ENCODE results near the gene PRR3. TPM values are rescaled to one million over a fixed set of nuclear protein-coding genes. Genes with fewer than 3 reads are reported as not detected.

The PRR3 gene, protein sequence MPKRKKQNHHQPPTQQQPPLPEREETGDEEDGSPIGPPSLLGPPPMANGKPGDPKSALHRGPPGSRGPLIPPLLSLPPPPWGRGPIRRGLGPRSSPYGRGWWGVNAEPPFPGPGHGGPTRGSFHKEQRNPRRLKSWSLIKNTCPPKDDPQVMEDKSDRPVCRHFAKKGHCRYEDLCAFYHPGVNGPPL
- 15.3 to 16.8 TPM (median 16.2 TPM) in 5 replicates for total RNA-seq (2022; extraction: Qiagen RNA extraction; ENCODE audit: low read depth)

DNA sequence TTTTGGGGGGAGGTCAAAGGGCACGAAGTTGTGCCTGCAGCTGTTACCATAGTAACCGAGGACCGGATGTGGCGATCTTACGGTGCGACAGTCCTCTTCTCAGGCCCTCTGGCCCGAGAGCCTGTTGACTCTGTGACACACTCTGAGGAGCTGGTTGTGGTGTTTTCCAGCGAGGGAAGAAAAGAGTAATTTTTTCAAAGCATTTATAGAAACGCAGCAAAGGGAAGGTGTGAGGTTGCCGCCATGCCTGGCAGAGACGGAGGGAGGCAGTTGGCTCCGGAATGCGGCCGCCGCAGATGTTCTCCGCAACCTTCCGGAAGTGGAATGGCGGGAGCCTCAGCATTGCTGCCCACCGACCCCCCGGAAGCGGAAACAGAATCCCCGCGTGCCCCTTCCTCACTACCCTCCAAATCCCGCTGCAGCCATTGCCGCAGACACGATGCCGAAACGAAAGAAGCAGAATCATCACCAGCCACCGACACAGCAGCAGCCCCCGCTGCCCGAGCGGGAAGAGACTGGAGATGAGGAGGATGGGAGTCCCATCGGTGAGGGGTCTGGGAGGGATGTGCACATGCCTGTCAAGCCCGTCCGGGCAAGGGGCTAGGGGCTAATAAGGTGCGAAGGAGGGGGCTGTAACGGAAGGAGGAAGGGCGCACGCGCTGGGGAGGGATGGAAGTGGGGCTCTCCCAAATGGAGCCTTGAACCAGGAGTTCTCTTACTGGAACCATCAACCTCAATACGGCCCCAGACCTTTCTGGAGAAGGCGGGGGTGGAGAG is at the start of gene PRR3:
PRR3 (plus strand) TSS at position 390 of the 777 bp plus-strand sequence; CDS start at position 440, 50 bp downstream.

DNA sequence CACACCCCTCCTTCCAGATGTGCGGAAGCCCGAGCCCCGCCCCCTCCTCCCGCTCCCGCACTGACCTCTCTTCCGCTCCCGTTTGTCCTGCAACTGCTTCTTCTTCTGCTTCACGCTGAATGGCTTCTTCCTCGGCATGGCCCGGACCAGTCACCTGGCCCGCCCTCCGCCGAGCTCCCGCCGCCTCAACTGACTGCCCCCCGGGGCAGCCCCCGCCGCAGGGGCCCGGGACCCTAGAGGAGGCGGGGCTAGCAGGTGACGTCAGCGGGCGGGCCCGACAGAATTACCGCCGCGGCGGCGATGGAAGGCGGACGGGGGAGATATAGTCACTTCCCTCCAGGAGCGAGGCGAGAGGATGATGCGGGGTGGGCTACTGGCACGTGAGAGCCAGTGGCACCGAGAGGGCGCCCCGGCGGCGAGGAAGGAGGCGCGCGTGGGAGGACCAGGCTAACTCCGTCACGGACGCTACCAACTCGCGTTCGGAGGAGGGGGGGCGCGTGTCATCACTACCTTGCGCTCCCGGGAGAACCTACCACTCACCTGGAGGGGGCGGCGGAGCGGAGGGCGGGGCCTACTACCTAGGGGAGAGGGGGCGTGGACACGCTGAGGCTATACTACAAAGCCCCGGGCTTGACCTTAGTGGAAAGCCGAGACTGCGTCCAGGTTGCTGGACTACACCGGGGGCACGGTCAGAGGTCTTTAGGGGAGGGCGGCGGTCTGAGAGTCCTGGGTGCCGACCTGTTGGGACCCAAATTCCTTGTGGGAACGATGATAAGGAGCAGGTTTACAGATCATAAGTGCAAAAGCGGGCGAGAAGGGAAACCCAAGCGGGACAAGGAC is 809 bp upstream of the PRR3 start, which contains the start of gene GNL1:
GNL1 (minus strand) TSS at position 424 of the 840 bp plus-strand sequence; CDS start at position 138, 286 bp downstream.

DNA sequence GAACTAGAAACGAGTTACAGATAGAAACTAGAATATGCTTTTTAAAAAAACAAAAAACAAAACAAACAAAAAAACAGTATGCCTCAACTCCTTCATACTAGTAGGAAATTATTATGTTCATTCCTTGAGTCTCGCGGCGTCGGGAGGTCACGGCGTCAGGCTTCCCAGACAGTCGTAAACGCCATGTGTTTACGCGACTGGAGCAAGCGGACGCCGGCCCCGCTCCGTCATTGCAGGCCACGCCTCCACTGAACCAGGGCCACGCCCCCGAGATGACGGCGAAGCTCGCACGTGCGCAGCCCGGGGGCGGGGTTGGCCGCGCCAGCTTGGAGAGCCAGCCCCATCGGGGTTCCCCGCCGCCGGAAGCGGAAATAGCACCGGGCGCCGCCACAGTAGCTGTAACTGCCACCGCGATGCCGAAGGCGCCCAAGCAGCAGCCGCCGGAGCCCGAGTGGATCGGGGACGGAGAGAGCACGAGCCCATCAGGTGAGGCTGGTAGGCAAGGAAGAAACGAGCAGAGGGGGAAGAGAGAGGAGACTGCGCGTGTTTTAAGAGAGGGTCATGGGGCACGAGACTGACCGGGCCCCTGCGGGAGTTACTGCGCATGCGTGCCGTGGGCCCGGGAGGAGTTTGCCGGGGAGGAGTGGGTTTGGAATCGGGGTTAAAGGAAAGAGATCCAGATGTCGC is 14.1 kb downstream of the PRR3 start, which contains the start of gene ABCF1:
ABCF1 (plus strand) TSS at position 368 of the 687 bp plus-strand sequence; CDS start at position 414, 46 bp downstream.

Other genes starting within 250 kb of the PRR3 start
- 6.6 to 8.1 TPM (median 7.5 TPM) in 5 replicates for gene TRIM39, start 230.4 kb upstream of the PRR3 start, total RNA-seq (2022; extraction: Qiagen RNA extraction; ENCODE audit: low read depth)
- 60.1 to 74.0 TPM (median 65.1 TPM) in 5 replicates for gene RPP21, start 212.1 kb upstream of the PRR3 start, total RNA-seq (2022; extraction: Qiagen RNA extraction; ENCODE audit: low read depth)
- 60.5 to 67.0 TPM (median 61.0 TPM) in 5 replicates for gene HLA-E, start 67.8 kb upstream of the PRR3 start, total RNA-seq (2022; extraction: Qiagen RNA extraction; ENCODE audit: low read depth)
- gene GNL1, start 806 bp upstream of the PRR3 start, total RNA-seq (2022; extraction: Qiagen RNA extraction; ENCODE audit: low read depth) = 26.4 to 35.9 TPM (median 35.3 TPM) in 5 replicates
- 46.8 to 53.5 TPM (median 48.8 TPM) in 5 replicates for gene ABCF1, start 14.1 kb downstream of the PRR3 start, total RNA-seq (2022; extraction: Qiagen RNA extraction; ENCODE audit: low read depth)
- 28.2 to 45.7 TPM (median 30.2 TPM) in 5 replicates for gene PPP1R10, start 59.9 kb downstream of the PRR3 start, total RNA-seq (2022; extraction: Qiagen RNA extraction; ENCODE audit: low read depth)
- 68.5 to 99.0 TPM (median 70.9 TPM) in 5 replicates for gene MRPS18B, start 60.5 kb downstream of the PRR3 start, total RNA-seq (2022; extraction: Qiagen RNA extraction; ENCODE audit: low read depth)
- gene ATAT1, start 69.6 kb downstream of the PRR3 start, total RNA-seq (2022; extraction: Qiagen RNA extraction; ENCODE audit: low read depth) = 4.4 to 6.1 TPM (median 5.5 TPM) in 5 replicates
- gene C6orf136, start 89.8 kb downstream of the PRR3 start, total RNA-seq (2022; extraction: Qiagen RNA extraction; ENCODE audit: low read depth) = 9.9 to 15.6 TPM (median 13.1 TPM) in 5 replicates
- 25.2 to 28.6 TPM (median 27.3 TPM) in 5 replicates for gene DHX16, start 115.7 kb downstream of the PRR3 start, total RNA-seq (2022; extraction: Qiagen RNA extraction; ENCODE audit: low read depth)
- gene PPP1R18, start 129.3 kb downstream of the PRR3 start, total RNA-seq (2022; extraction: Qiagen RNA extraction; ENCODE audit: low read depth) = 41.1 to 45.8 TPM (median 42.7 TPM) in 5 replicates
- 20.5 to 30.6 TPM (median 26.1 TPM) in 5 replicates for gene NRM, start 133.7 kb downstream of the PRR3 start, total RNA-seq (2022; extraction: Qiagen RNA extraction; ENCODE audit: low read depth)
- gene MDC1, start 160.0 kb downstream of the PRR3 start, total RNA-seq (2022; extraction: Qiagen RNA extraction; ENCODE audit: low read depth) = 14.8 to 21.4 TPM (median 16.4 TPM) in 5 replicates
- gene TUBB, start 163.1 kb downstream of the PRR3 start, total RNA-seq (2022; extraction: Qiagen RNA extraction; ENCODE audit: low read depth) = 773 to 946 TPM (median 885 TPM) in 5 replicates
- gene FLOT1, start 185.4 kb downstream of the PRR3 start, total RNA-seq (2022; extraction: Qiagen RNA extraction; ENCODE audit: low read depth) = 79.1 to 93.4 TPM (median 90.3 TPM) in 5 replicates
- 66.7 to 100 TPM (median 95.1 TPM) in 5 replicates for gene IER3, start 187.3 kb downstream of the PRR3 start, total RNA-seq (2022; extraction: Qiagen RNA extraction; ENCODE audit: low read depth)

All from A549 treated with GW870086 at 1 μM for 4 hours (cell line).